Testis (tissue), 3 donors: ENCODE data around the gene ARHGEF28. TPM values are rescaled to one million over a fixed set of nuclear protein-coding genes. Genes with fewer than 3 reads are reported as not detected.

Experiments used
- DNase-seq: peaks from one replicate; pipeline ENCODE4 v3.0.0-alpha.2; 2019
- H3K27ac ChIP-seq, 2 donors: fragments of 200-600 bp; sonication (generic); one replicate each; pipeline ENCODE4 v1.5.1; 2019
- H3K27me3 ChIP-seq: fragments of 200-600 bp; sonication (generic); one replicate; pipeline ENCODE4 v1.5.1; 2019
- H3K36me3 ChIP-seq: fragments of 200-600 bp; sonication (generic); one replicate; pipeline ENCODE4 v1.5.1; 2017; ENCODE audit warnings: low read depth; ENCODE audit errors: missing control alignments
- H3K4me1 ChIP-seq: fragments of 200-600 bp; sonication (generic); one replicate; pipeline ENCODE4 v1.5.1; 2019
- H3K4me3 ChIP-seq, 2 donors: fragments of 200-600 bp; sonication (generic); one replicate each; pipeline ENCODE4 v1.5.1; 2017 to 2019
- H3K9me3 ChIP-seq: fragments of 200-600 bp; sonication (generic); one replicate; pipeline ENCODE4 v1.5.1; 2017
- POLR2A ChIP-seq: fragments of 450-650 bp; IDR thresholded peaks from one replicate; pipeline ENCODE4 v1.6.1; 2017; ENCODE audit warnings: antibody characterized with exemption, mild to moderate bottlenecking, moderate library complexity
- WGBS, 2 donors: methylation state at CpG; one replicate each; pipeline ENCODE4 v1.1.5; 2018; 5-methylcytosine and 5-hydroxymethylcytosine counted together
- intact Hi-C: fragments of 100-400 bp; cut with DNase I; formaldehyde crosslinking; loops from one replicate; pipeline ENCODE4 v1.15.1; 2023; ENCODE audit warnings: low total_unique reads
- polyA plus RNA-seq: library from polyadenylated mRNA; stranded (reverse); fragments of 350-450 nt; fragmentation: Illumina TruSeq; extraction: RNeasy Lipid Tissue Mini Kit (QIAGEN cat#74804); gene quantifications from one replicate; pipeline ENCODE4 v1.2.3, GENCODE V29; 2014; ENCODE audit warnings: low read depth, low replicate concordance; ENCODE audit not compliant: insufficient read depth
- total RNA-seq, 2 donors: library from RNA; depleted of rRNA; stranded (reverse); fragments of >200 nt; gene quantifications; one replicate each; pipeline ENCODE4 v1.2.3, GENCODE V29; 2016
- TF ChIP-seq, protein P1 (sequence below), 3 experiments: fragments of 450-650 bp in 2 of 3; fragments of 200-600 bp in 1 of 3; sonication (generic) in 1 of 3; IDR thresholded peaks; one replicate each; pipeline ENCODE4 v1.5.1; 2016 to 2019; ENCODE audit warnings: antibody characterized with exemption in 3 of 3, mild to moderate bottlenecking in 2 of 3, moderate library complexity in 1 of 3

Gene ARHGEF28
- total and polyA plus RNA-seq, 3 donors from 2014 or later: 3.9 to 8.7 (median 8.0) TPM

DNA sequence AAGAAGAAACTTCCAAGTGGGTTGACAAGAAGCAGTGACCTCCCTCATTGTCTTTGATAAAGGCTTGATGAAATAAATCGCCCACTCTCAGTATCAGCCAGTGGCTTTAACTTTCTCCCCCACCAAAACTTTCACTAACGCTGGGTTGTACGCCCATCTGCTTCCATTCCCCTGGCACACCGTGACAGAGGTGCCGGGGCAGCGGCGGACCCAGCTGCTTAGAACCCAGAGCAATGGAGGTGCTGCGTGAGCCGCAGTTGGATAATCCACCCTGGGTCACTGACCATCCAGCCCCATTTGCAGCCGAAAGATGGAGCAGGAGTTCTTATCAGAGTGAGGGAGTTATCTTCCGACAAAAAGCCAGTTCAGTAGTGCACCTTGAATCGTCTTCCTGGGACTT, 270.7 kb downstream of the ARHGEF28 start:
- intact Hi-C loops: no loop called here
- 93 to 96% methylated on average over 12 of the region's 12 CpGs for WGBS, 2 donors

DNA sequence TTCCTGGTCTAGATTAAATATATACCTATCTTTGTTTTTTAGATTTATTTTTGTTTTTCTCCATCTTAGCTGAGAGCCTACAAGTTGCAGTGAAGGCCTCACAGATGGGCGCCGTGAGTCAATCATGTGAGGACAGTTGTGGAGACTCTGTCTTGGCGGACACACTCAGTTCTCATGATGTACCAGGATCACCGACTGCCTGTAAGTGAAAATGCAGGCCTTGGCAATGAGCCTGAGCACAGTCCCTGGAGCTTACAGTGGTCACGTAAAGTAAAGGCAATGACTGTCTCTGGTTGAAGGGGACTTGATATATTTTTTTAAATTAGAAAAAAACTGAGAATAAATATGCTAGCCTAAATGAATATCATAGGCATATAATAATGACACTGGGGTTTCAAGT, 271.9 kb downstream of the ARHGEF28 start:
- WGBS, 2 donors: 70 to 88% methylated on average over 5 of the region's 5 CpGs
- no peaks in the 10 kb centered on the region for H3K9me3 ChIP-seq
- no peaks in the 10 kb centered on the region for H3K36me3 ChIP-seq
- H3K4me3 ChIP-seq: no peak overlapping the region
- TF ChIP-seq POLR2A: no peak
- TF ChIP-seq, protein P1, sequence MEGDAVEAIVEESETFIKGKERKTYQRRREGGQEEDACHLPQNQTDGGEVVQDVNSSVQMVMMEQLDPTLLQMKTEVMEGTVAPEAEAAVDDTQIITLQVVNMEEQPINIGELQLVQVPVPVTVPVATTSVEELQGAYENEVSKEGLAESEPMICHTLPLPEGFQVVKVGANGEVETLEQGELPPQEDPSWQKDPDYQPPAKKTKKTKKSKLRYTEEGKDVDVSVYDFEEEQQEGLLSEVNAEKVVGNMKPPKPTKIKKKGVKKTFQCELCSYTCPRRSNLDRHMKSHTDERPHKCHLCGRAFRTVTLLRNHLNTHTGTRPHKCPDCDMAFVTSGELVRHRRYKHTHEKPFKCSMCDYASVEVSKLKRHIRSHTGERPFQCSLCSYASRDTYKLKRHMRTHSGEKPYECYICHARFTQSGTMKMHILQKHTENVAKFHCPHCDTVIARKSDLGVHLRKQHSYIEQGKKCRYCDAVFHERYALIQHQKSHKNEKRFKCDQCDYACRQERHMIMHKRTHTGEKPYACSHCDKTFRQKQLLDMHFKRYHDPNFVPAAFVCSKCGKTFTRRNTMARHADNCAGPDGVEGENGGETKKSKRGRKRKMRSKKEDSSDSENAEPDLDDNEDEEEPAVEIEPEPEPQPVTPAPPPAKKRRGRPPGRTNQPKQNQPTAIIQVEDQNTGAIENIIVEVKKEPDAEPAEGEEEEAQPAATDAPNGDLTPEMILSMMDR (IDR thresholded peaks at IDR 0.05): no peak
- no peak for DNase-seq
- H3K4me1 ChIP-seq: no peaks in the 10 kb centered on the region
- H3K27me3 ChIP-seq: no peaks in the 10 kb centered on the region
- intact Hi-C loops: no loop called here
- no peak overlapping the region for H3K27ac ChIP-seq

More for the DNA sequence above, 270.7 kb downstream of the ARHGEF28 start:
- Histone ChIP-seq H3K27ac (no peak overlapping the region), H3K9me3 (no peaks in the 10 kb centered on the region), H3K4me3 (no peak overlapping the region), H3K27me3 (no peaks in the 10 kb centered on the region), H3K4me1 (no peaks in the 10 kb centered on the region), H3K36me3 (no peaks in the 10 kb centered on the region)
- TF ChIP-seq POLR2A: no peak
- TF ChIP-seq, protein P1 (IDR thresholded peaks at IDR 0.05): no peak
- no peak for DNase-seq

DNA sequence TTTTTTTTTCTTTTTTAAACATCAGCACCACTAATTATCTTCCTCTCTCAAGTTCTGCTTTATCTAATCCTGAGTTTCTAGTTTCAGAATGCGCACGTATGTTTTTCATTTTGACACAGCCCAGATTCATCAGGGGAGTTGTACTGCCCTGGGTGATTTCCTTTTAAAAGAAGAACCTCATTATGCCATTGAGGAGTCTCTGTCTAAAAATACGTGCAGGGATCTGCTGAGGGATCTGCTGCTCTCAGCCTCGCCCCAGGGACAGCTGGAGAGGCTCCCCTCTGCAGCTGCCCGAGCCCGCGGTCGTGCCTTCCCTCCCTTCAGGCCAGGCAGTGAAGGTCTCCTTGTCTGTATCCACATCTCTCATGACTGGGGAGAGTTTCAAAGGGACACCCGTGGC, 273.1 kb downstream of the ARHGEF28 start:
- Histone ChIP-seq H3K4me1 (no peaks in the 10 kb centered on the region), H3K4me3 (no peak overlapping the region), H3K27ac (no peak overlapping the region), H3K27me3 (no peaks in the 10 kb centered on the region), H3K9me3 (no peaks in the 10 kb centered on the region), H3K36me3 (no peaks in the 10 kb centered on the region)
- TF ChIP-seq, protein P1 (IDR thresholded peaks at IDR 0.05): no peak
- TF ChIP-seq POLR2A: no peak
- DNase-seq: no peak
- intact Hi-C loops: no loop called here
- 68 to 70% methylated on average over 9 of the region's 9 CpGs for WGBS, 2 donors

DNA sequence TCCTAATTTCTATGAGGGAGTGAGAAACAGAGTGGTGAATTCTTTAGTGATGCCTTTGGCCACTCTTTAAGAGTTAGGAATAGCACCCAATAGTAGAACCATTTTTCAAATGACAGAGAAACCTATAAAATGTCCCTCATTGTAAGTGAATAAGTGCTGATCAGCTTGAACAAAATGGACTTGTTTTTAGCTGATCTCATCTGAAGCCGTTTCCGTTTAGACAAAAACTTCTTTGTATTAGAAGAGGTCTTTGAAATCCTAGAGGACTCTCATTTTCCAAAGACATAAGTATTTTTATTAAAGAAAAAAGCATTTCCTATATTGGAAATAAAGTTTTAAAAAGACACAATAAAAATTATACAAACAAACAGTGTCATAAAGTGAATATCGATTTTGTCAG, 273.9 kb downstream of the ARHGEF28 start:
- no peak overlapping the region for H3K4me3 ChIP-seq
- H3K27me3 ChIP-seq: no peaks in the 10 kb centered on the region
- no peaks in the 10 kb centered on the region for H3K9me3 ChIP-seq
- no peak for TF ChIP-seq POLR2A
- TF ChIP-seq, protein P1 (IDR thresholded peaks at IDR 0.05): no peak
- no peaks in the 10 kb centered on the region for H3K4me1 ChIP-seq
- no peaks in the 10 kb centered on the region for H3K36me3 ChIP-seq
- no peak overlapping the region for H3K27ac ChIP-seq
- WGBS, 2 donors: 83 to 90% methylated on average over 3 of the region's 3 CpGs
- no peak for DNase-seq
- intact Hi-C loops: loop anchor here (5.0 kb wide), 1 partner anchor 742 kb away; the partner anchor contains the start of gene ENC1

DNA sequence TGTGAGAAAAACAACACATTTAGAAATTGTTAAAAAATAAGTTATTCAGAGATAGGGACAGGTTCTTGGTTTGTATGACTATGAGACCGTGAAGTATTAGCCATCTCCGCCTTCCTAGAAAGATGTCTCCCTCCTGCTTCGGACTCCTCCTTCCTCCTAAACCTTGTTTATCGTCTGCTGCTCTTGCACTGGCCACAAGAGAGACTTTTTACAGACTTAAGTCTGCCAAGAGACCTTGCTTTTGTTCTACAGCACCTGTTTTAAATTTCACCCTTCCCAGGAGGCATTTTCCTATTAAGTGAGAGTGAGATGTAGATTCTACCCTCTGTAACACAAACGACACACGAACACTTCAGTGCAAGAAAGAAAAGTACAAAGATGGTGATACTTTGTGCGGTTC, 274.6 kb downstream of the ARHGEF28 start:
- Histone ChIP-seq H3K4me1 (no peaks in the 10 kb centered on the region), H3K27me3 (no peaks in the 10 kb centered on the region), H3K9me3 (no peaks in the 10 kb centered on the region), H3K4me3 (no peak overlapping the region), H3K36me3 (no peaks in the 10 kb centered on the region), H3K27ac (no peak overlapping the region)
- intact Hi-C loops: loop anchor here (5.0 kb wide), 1 partner anchor 742 kb away; the partner anchor contains the start of gene ENC1
- DNase-seq: no peak
- 90 to 91% methylated on average over 7 of the region's 7 CpGs for WGBS, 2 donors
- TF ChIP-seq, protein P1 (IDR thresholded peaks at IDR 0.05): no peak
- no peak for TF ChIP-seq POLR2A
